ENCODE data around the gene POLR1B. TPM values are rescaled to one million over a fixed set of nuclear protein-coding genes. Genes with fewer than 3 reads are reported as not detected.

POLR1B gene
- total and polyA plus RNA-seq, 2 experiments from 2014 or later, result 9.8 to 16.5 TPM

DNA sequence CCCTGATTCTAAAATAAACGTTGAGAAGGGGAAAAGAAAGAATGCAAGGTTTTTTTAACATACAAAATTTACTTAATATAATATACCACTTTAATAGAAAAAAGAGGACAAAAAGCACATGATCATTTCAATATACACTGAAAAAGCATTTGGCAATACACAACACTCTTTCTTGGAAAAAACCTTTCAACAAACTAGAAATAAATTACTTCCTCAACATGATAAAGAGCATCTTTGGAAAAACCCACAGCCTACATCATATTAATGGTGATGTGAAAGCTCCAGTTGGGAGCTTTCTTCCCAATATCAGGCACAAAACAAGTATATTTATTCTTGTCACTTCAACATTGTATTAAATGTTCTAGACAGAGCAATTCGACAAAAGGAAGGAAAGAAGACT is 3.0 kb upstream of the POLR1B start:
- Histone ChIP-seq H3K9me2 (ENCODE audit: insufficient read depth) (no peaks in the 10 kb centered on the region), H3K36me3 (ENCODE audit: low read depth) (no peaks in the 10 kb centered on the region), H3K4me3 (no peak overlapping the region), H4K20me1 (ENCODE audit: insufficient read depth) (no peaks in the 10 kb centered on the region), H3K4me2 (ENCODE audit: unreplicated experiment) (no peak overlapping the region), H3K27ac (no peak overlapping the region), H3K27me3 (replicated peaks; ENCODE audit: insufficient read depth) (no peaks in the 10 kb centered on the region), H3K9ac (no peak overlapping the region), H3F3A (ENCODE audit: insufficient read depth) (peaks cover 18% of the 10 kb centered on the region; the same call in 1 of the 2 replicates), H2AFZ (no peak overlapping the region), H3K9me3 (ENCODE audit: low read depth) (no peaks in the 10 kb centered on the region), H3K79me2 (ENCODE audit: insufficient read depth) (peaks cover 20% of the 10 kb centered on the region), H3K4me1 (ENCODE audit: insufficient read depth) (peaks cover 7% of the 10 kb centered on the region; the same call in 1 of the 2 replicates)
- in situ Hi-C loops (cut with MboI), result no loop called here
- WGBS, 2 experiments (ENCODE audit: low coverage in 1 of 2, low lambda C conversion rate in 2 of 2, missing lambda C conversion rate in 2 of 2), result 76 to 79% methylated on average over 2 of the region's 2 CpGs
- no peak for DNase-seq
- TF ChIP-seq EZH2phosphoT487 (IDR thresholded peaks at IDR 0.05; ENCODE audit: insufficient read depth, low read depth), result no peak
- no peak for TF ChIP-seq EZH2 (IDR thresholded peaks at IDR 0.05; ENCODE audit: insufficient read depth, poor library complexity, severe bottlenecking)

- peaks cover 7% of the 10 kb centered on the region; the same call in 1 of the 2 replicates for H3K4me1 ChIP-seq (ENCODE audit: insufficient read depth)
- TF ChIP-seq EZH2 (IDR thresholded peaks at IDR 0.05; ENCODE audit: insufficient read depth, poor library complexity, severe bottlenecking) (no peak), EZH2phosphoT487 (IDR thresholded peaks at IDR 0.05; ENCODE audit: insufficient read depth, low read depth) (no peak)
- H3K9me3 ChIP-seq (ENCODE audit: low read depth), result no peaks in the 10 kb centered on the region
- no peaks in the 10 kb centered on the region for H3K9me2 ChIP-seq (ENCODE audit: insufficient read depth)
- 32 to 37% methylated on average over 2 of the region's 2 CpGs for whole genome bisulfite sequencing, 2 experiments (ENCODE audit: low coverage in 1 of 2, low lambda C conversion rate in 2 of 2, missing lambda C conversion rate in 2 of 2)
- no peaks in the 10 kb centered on the region for H4K20me1 ChIP-seq (ENCODE audit: insufficient read depth)
- no peak for DNase-seq
- H3K9ac ChIP-seq, result no peak overlapping the region
- no peaks in the 10 kb centered on the region for H3K36me3 ChIP-seq (ENCODE audit: low read depth)
- H2AFZ ChIP-seq, result peak overlapping the region; percentile 92
- H3K79me2 ChIP-seq (ENCODE audit: insufficient read depth), result peaks cover 36% of the 10 kb centered on the region
- no peaks in the 10 kb centered on the region for H3K27me3 ChIP-seq (replicated peaks; ENCODE audit: insufficient read depth)
- no peak overlapping the region for H3K4me3 ChIP-seq
- in situ Hi-C loops (cut with MboI), result no loop called here
- no peak overlapping the region for H3K4me2 ChIP-seq (ENCODE audit: unreplicated experiment)
- H3F3A ChIP-seq (ENCODE audit: insufficient read depth), result peaks cover 18% of the 10 kb centered on the region; the same call in 1 of the 2 replicates
- no peak overlapping the region for H3K27ac ChIP-seq
These were observed 1.4 kb upstream of the POLR1B start for GRCh38 chr2:112540906-112541305.

DNA sequence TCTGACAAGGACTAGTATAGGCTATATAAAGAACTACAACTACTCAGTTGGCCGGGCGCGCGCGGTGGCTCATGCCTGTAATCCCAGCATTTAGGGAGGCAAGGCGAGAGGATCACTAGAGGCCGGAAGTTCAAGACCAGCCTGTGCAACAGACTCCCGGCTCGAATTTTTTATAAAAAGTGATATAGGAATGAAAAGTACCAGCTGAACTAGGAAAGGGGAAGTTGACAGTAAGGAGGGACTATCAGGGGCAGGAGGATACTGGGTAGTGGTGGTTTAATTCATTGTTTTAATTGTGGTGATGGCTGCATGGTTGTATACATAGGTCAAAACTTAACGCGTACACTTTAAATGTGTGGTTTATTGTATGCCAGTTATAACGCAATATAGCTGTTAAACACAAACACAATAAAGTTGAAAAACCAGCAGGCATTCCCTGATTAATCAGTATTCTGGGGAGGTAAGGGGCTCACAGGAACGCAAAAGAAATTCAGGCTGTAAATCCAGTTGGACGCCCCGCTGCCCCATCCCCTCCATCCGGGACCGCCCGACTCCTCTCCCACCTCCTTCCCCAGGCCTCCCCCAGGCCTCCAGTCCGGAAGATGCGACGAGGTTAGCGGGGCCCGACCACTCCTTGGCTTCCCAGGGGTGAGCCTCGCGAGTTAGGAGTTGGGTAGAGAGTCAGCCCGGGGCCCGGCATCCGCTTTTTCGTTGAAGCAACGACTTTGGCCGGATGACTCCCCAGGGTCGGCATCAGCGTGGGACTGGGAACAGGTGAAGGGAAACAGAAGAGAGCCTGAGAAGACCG is 746 bp upstream of the POLR1B start:
- 22 to 25% methylated on average over 34 of the region's 34 CpGs for WGBS, 2 experiments (ENCODE audit: low coverage in 1 of 2, low lambda C conversion rate in 2 of 2, missing lambda C conversion rate in 2 of 2)
- H3K36me3 ChIP-seq (ENCODE audit: low read depth), result no peaks in the 10 kb centered on the region
- peak overlapping the region; percentile 83 for H3K9ac ChIP-seq
- H3K9me2 ChIP-seq (ENCODE audit: insufficient read depth), result no peaks in the 10 kb centered on the region
- no peaks in the 10 kb centered on the region for H3K9me3 ChIP-seq (ENCODE audit: low read depth)
- no peak for TF ChIP-seq EZH2phosphoT487 (IDR thresholded peaks at IDR 0.05; ENCODE audit: insufficient read depth, low read depth)
- no peak for TF ChIP-seq EZH2 (IDR thresholded peaks at IDR 0.05; ENCODE audit: insufficient read depth, poor library complexity, severe bottlenecking)
- H4K20me1 ChIP-seq (ENCODE audit: insufficient read depth), result no peaks in the 10 kb centered on the region
- H3K4me1 ChIP-seq (ENCODE audit: insufficient read depth), result peaks cover 7% of the 10 kb centered on the region; the same call in 1 of the 2 replicates
- H3K27ac ChIP-seq, result peak overlapping the region; percentile 77
- peak overlapping the region; percentile 84 for H3K4me3 ChIP-seq
- H3K27me3 ChIP-seq (replicated peaks; ENCODE audit: insufficient read depth), result no peaks in the 10 kb centered on the region
- peak overlapping the region; percentile 92 for H2AFZ ChIP-seq
- H3F3A ChIP-seq (ENCODE audit: insufficient read depth), result peaks cover 18% of the 10 kb centered on the region; the same call in 1 of the 2 replicates
- in situ Hi-C loops (cut with MboI), result no loop called here
- DNase-seq, result peak; percentile 77
- peaks cover 40% of the 10 kb centered on the region for H3K79me2 ChIP-seq (ENCODE audit: insufficient read depth)
- H3K4me2 ChIP-seq (ENCODE audit: unreplicated experiment), result peak overlapping the region; percentile 97

- Histone ChIP-seq H3K79me2 (ENCODE audit: insufficient read depth) (peaks cover 40% of the 10 kb centered on the region), H3K27ac (no peak overlapping the region), H3K9ac (peak overlapping the region; percentile 83), H3K4me3 (peak overlapping the region; percentile 84), H3K27me3 (replicated peaks; ENCODE audit: insufficient read depth) (no peaks in the 10 kb centered on the region), H3F3A (ENCODE audit: insufficient read depth) (peaks cover 12% of the 10 kb centered on the region; the same call in 1 of the 2 replicates), H3K4me2 (ENCODE audit: unreplicated experiment) (peak overlapping the region; percentile 97), H2AFZ (peak overlapping the region; percentile 92), H3K36me3 (ENCODE audit: low read depth) (0 out of 2 replicates have a peak, but pooled peaks cover 4% of the 10 kb centered on the region), H4K20me1 (ENCODE audit: insufficient read depth) (no peaks in the 10 kb centered on the region), H3K9me2 (ENCODE audit: insufficient read depth) (no peaks in the 10 kb centered on the region), H3K4me1 (ENCODE audit: insufficient read depth) (peaks cover 7% of the 10 kb centered on the region; the same call in 1 of the 2 replicates), H3K9me3 (ENCODE audit: low read depth) (no peaks in the 10 kb centered on the region)
- TF ChIP-seq EZH2 (IDR thresholded peaks at IDR 0.05; ENCODE audit: insufficient read depth, poor library complexity, severe bottlenecking), result no peak
- peak; percentile 30 for DNase-seq
- WGBS, 2 experiments (ENCODE audit: low coverage in 1 of 2, low lambda C conversion rate in 2 of 2, missing lambda C conversion rate in 2 of 2), result 13 to 16% methylated on average over 18 of the region's 18 CpGs
- in situ Hi-C loops (cut with MboI), result no loop called here
These were observed 858 bp downstream of the POLR1B start for GRCh38 chr2:112542984-112543661.

All from GM23248 (cell line).